ENCODE measurements around the gene ZNF440.

DNA sequence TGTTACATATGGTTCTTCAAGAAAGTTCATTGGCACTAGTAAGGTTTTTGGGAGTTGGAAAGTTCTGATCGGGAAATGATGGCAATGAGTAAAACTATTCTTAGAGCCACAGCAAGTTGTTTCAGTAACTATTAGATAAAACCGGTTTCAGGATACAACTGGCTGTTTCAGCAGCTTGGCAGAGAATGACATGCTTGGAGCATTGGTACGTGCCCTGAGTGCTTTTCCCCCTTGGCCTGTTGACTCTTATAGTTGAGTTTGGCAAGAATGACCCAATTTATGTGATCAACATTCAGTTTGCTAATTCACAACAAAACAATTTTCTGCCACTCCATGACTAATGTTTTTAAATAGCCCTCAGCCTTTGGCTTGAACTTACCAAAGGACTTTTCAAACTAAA is 26.5 kb upstream of the ZNF440 start:
- TF ChIP-seq POLR2A (IDR thresholded peaks at IDR 0.05): no peak
- TF ChIP-seq, protein P1, sequence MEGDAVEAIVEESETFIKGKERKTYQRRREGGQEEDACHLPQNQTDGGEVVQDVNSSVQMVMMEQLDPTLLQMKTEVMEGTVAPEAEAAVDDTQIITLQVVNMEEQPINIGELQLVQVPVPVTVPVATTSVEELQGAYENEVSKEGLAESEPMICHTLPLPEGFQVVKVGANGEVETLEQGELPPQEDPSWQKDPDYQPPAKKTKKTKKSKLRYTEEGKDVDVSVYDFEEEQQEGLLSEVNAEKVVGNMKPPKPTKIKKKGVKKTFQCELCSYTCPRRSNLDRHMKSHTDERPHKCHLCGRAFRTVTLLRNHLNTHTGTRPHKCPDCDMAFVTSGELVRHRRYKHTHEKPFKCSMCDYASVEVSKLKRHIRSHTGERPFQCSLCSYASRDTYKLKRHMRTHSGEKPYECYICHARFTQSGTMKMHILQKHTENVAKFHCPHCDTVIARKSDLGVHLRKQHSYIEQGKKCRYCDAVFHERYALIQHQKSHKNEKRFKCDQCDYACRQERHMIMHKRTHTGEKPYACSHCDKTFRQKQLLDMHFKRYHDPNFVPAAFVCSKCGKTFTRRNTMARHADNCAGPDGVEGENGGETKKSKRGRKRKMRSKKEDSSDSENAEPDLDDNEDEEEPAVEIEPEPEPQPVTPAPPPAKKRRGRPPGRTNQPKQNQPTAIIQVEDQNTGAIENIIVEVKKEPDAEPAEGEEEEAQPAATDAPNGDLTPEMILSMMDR (IDR thresholded peaks at IDR 0.05): no peak
